Measurements from ENCODE around the gene TIMM44.

TIMM44 gene

GRCh38 chr19:7914099-7914498 lies 29.4 kb downstream of the TIMM44 start:
- Histone ChIP-seq H3K4me1 (ENCODE audit: control insufficient read depth, insufficient read depth, low read length) (no peaks in the 10 kb centered on the region; the same call in 1 of the 2 replicates), H3K9me3 (ENCODE audit: control insufficient read depth, insufficient read depth, low read length) (no peaks in the 10 kb centered on the region), H3K4me3 (ENCODE audit: low read length) (no peak overlapping the region), H3K36me3 (ENCODE audit: control insufficient read depth, insufficient read depth, low read length) (peaks cover 26% of the 10 kb centered on the region), H3K27ac (ENCODE audit: low read length) (no peak overlapping the region), H3K27me3 (ENCODE audit: control insufficient read depth, insufficient read depth, low read length) (peaks cover 13% of the 10 kb centered on the region)
- no CpG with 5 or more reads among the region's 12 CpGs for WGBS (ENCODE audit: insufficient coverage, insufficient read length)
- DNase-seq (ENCODE audit: low read depth, low spot score): no peak

GRCh38 chr19:7913652-7914051 lies 29.8 kb downstream of the TIMM44 start:
- H3K4me3 ChIP-seq (ENCODE audit: low read length): no peak overlapping the region
- H3K4me1 ChIP-seq (ENCODE audit: control insufficient read depth, insufficient read depth, low read length): no peaks in the 10 kb centered on the region; the same call in 1 of the 2 replicates
- H3K36me3 ChIP-seq (ENCODE audit: control insufficient read depth, insufficient read depth, low read length): peaks cover 28% of the 10 kb centered on the region
- no peak for DNase-seq (ENCODE audit: low read depth, low spot score)
- H3K27ac ChIP-seq (ENCODE audit: low read length): no peak overlapping the region
- H3K9me3 ChIP-seq (ENCODE audit: control insufficient read depth, insufficient read depth, low read length): no peaks in the 10 kb centered on the region
- WGBS (ENCODE audit: insufficient coverage, insufficient read length): no CpG with 5 or more reads among the region's 10 CpGs
- peaks cover 13% of the 10 kb centered on the region for H3K27me3 ChIP-seq (ENCODE audit: control insufficient read depth, insufficient read depth, low read length)

GRCh38 chr19:7912697-7913564 lies 30.5 kb downstream of the TIMM44 start:
- Histone ChIP-seq H3K36me3 (ENCODE audit: control insufficient read depth, insufficient read depth, low read length) (peaks cover 28% of the 10 kb centered on the region), H3K27me3 (ENCODE audit: control insufficient read depth, insufficient read depth, low read length) (peaks cover 13% of the 10 kb centered on the region), H3K4me3 (ENCODE audit: low read length) (no peak overlapping the region), H3K27ac (ENCODE audit: low read length) (no peak overlapping the region), H3K9me3 (ENCODE audit: control insufficient read depth, insufficient read depth, low read length) (no peaks in the 10 kb centered on the region), H3K4me1 (ENCODE audit: control insufficient read depth, insufficient read depth, low read length) (no peaks in the 10 kb centered on the region; the same call in 1 of the 2 replicates)
- DNase-seq (ENCODE audit: low read depth, low spot score): no peak
- no CpG with 5 or more reads among the region's 39 CpGs for WGBS (ENCODE audit: insufficient coverage, insufficient read length)

GRCh38 chr19:7912144-7912696 lies 31.2 kb downstream of the TIMM44 start:
- H3K27ac ChIP-seq (ENCODE audit: low read length): no peak overlapping the region
- no peaks in the 10 kb centered on the region; the same call in 1 of the 2 replicates for H3K4me1 ChIP-seq (ENCODE audit: control insufficient read depth, insufficient read depth, low read length)
- WGBS (ENCODE audit: insufficient coverage, insufficient read length): no CpG with 5 or more reads among the region's 31 CpGs
- DNase-seq (ENCODE audit: low read depth, low spot score): no peak
- no peak overlapping the region for H3K4me3 ChIP-seq (ENCODE audit: low read length)
- H3K27me3 ChIP-seq (ENCODE audit: control insufficient read depth, insufficient read depth, low read length): peaks cover 12% of the 10 kb centered on the region
- peaks cover 30% of the 10 kb centered on the region for H3K36me3 ChIP-seq (ENCODE audit: control insufficient read depth, insufficient read depth, low read length)
- H3K9me3 ChIP-seq (ENCODE audit: control insufficient read depth, insufficient read depth, low read length): no peaks in the 10 kb centered on the region

- peaks cover 8% of the 10 kb centered on the region for H3K27me3 ChIP-seq (ENCODE audit: control insufficient read depth, insufficient read depth, low read length)
- DNase-seq (ENCODE audit: low read depth, low spot score): no peak
- peaks cover 32% of the 10 kb centered on the region for H3K36me3 ChIP-seq (ENCODE audit: control insufficient read depth, insufficient read depth, low read length)
- no CpG with 5 or more reads among the region's 18 CpGs for WGBS (ENCODE audit: insufficient coverage, insufficient read length)
- H3K4me3 ChIP-seq (ENCODE audit: low read length): no peak overlapping the region
- no peaks in the 10 kb centered on the region; the same call in 1 of the 2 replicates for H3K4me1 ChIP-seq (ENCODE audit: control insufficient read depth, insufficient read depth, low read length)
- no peaks in the 10 kb centered on the region for H3K9me3 ChIP-seq (ENCODE audit: control insufficient read depth, insufficient read depth, low read length)
- H3K27ac ChIP-seq (ENCODE audit: low read length): no peak overlapping the region
These were observed 31.8 kb downstream of the TIMM44 start for GRCh38 chr19:7911508-7912143.

GRCh38 chr19:7910321-7911161 lies 32.9 kb downstream of the TIMM44 start:
- H3K4me1 ChIP-seq (ENCODE audit: control insufficient read depth, insufficient read depth, low read length): no peaks in the 10 kb centered on the region
- H3K36me3 ChIP-seq (ENCODE audit: control insufficient read depth, insufficient read depth, low read length): peaks cover 32% of the 10 kb centered on the region
- WGBS (ENCODE audit: insufficient coverage, insufficient read length): no CpG with 5 or more reads among the region's 54 CpGs
- DNase-seq (ENCODE audit: low read depth, low spot score): no peak
- H3K27ac ChIP-seq (ENCODE audit: low read length): no peak overlapping the region
- H3K4me3 ChIP-seq (ENCODE audit: low read length): no peak overlapping the region
- peaks cover 3% of the 10 kb centered on the region for H3K27me3 ChIP-seq (ENCODE audit: control insufficient read depth, insufficient read depth, low read length)
- no peaks in the 10 kb centered on the region for H3K9me3 ChIP-seq (ENCODE audit: control insufficient read depth, insufficient read depth, low read length)

- WGBS (ENCODE audit: insufficient coverage, insufficient read length): no CpG with 5 or more reads among the region's 21 CpGs
- peaks cover 32% of the 10 kb centered on the region for H3K36me3 ChIP-seq (ENCODE audit: control insufficient read depth, insufficient read depth, low read length)
- H3K4me3 ChIP-seq (ENCODE audit: low read length): no peak overlapping the region
- H3K9me3 ChIP-seq (ENCODE audit: control insufficient read depth, insufficient read depth, low read length): no peaks in the 10 kb centered on the region
- H3K27me3 ChIP-seq (ENCODE audit: control insufficient read depth, insufficient read depth, low read length): no peaks in the 10 kb centered on the region
- H3K4me1 ChIP-seq (ENCODE audit: control insufficient read depth, insufficient read depth, low read length): no peaks in the 10 kb centered on the region
- no peak overlapping the region for H3K27ac ChIP-seq (ENCODE audit: low read length)
- DNase-seq (ENCODE audit: low read depth, low spot score): no peak
These were observed 33.9 kb downstream of the TIMM44 start for GRCh38 chr19:7909471-7910067.

GRCh38 chr19:7908742-7909461 lies 34.6 kb downstream of the TIMM44 start:
- Histone ChIP-seq H3K36me3 (ENCODE audit: control insufficient read depth, insufficient read depth, low read length) (peaks cover 32% of the 10 kb centered on the region), H3K27me3 (ENCODE audit: control insufficient read depth, insufficient read depth, low read length) (no peaks in the 10 kb centered on the region), H3K4me1 (ENCODE audit: control insufficient read depth, insufficient read depth, low read length) (no peaks in the 10 kb centered on the region), H3K4me3 (ENCODE audit: low read length) (no peak overlapping the region), H3K27ac (ENCODE audit: low read length) (no peak overlapping the region), H3K9me3 (ENCODE audit: control insufficient read depth, insufficient read depth, low read length) (no peaks in the 10 kb centered on the region)
- WGBS (ENCODE audit: insufficient coverage, insufficient read length): no CpG with 5 or more reads among the region's 19 CpGs
- DNase-seq (ENCODE audit: low read depth, low spot score): no peak

GRCh38 chr19:7908078-7908699 lies 35.3 kb downstream of the TIMM44 start:
- Histone ChIP-seq H3K27me3 (ENCODE audit: control insufficient read depth, insufficient read depth, low read length) (no peaks in the 10 kb centered on the region), H3K4me1 (ENCODE audit: control insufficient read depth, insufficient read depth, low read length) (no peaks in the 10 kb centered on the region), H3K4me3 (ENCODE audit: low read length) (no peak overlapping the region), H3K36me3 (ENCODE audit: control insufficient read depth, insufficient read depth, low read length) (peaks cover 32% of the 10 kb centered on the region), H3K9me3 (ENCODE audit: control insufficient read depth, insufficient read depth, low read length) (no peaks in the 10 kb centered on the region), H3K27ac (ENCODE audit: low read length) (no peak overlapping the region)
- no CpG with 5 or more reads among the region's 14 CpGs for WGBS (ENCODE audit: insufficient coverage, insufficient read length)
- no peak for DNase-seq (ENCODE audit: low read depth, low spot score)

Measured in iPS DF 6.9 (cell line).